GM19397 (cell line): Measurements from ENCODE around the gene GPX6.
"Not testable (repeated sequence)": the region's sequence is repeated elsewhere in the genome, so short reads cannot be mapped to it uniquely, and the experiment has no call there.

ENCODE experiments used
- ATAC-seq: cut with Tn5 transposase; IDR thresholded peaks from one replicate; pipeline ENCODE4 v1.9.1; 2021; ENCODE audit warnings: mild to moderate bottlenecking, moderate library complexity; ENCODE audit not compliant: unreplicated experiment

GPX6 gene, protein sequence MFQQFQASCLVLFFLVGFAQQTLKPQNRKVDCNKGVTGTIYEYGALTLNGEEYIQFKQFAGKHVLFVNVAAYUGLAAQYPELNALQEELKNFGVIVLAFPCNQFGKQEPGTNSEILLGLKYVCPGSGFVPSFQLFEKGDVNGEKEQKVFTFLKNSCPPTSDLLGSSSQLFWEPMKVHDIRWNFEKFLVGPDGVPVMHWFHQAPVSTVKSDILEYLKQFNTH

GRCh38 chr6:28515676-28516075 is at the start of gene GPX6:
Gene GPX6 (minus strand): TSS chr6:28515793. CDS start chr6:28515743, 50 bp downstream.
- ATAC-seq = no peak

DNA sequence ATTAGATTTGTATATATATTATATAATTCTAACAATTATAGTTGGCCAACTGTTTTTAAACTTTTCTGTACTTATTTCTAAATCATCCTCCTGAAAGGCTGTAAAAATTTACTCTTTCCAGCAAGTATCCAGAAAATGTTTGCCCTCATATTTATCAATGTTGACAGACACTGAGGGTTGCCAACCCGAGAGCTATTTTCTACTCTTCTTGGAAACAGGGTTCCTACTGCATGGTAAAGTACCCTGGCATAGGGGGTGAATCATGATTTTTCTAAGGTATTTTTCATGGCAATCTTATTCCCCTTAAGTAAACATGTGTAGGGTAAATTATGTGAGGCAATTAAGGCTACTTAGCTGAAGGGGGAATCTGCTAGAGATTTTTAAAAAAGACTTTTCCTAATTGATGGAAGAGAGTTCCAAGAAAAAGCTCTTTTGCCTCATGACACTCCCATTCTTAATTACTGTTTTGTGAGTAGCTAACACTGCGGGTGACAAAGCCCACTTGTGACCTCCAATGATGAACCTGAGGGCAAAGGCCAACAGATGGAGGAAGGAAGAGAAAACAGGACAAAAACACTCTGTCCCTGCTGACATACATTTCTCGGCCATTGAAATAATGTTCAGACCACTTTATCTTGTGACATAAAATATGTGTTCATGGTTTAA is 48.0 kb upstream of the GPX6 start:
- no peak for ATAC-seq

- no peak for ATAC-seq
Observed at GRCh38 chr6:28558629-28559028, 43.0 kb upstream of the GPX6 start.

DNA sequence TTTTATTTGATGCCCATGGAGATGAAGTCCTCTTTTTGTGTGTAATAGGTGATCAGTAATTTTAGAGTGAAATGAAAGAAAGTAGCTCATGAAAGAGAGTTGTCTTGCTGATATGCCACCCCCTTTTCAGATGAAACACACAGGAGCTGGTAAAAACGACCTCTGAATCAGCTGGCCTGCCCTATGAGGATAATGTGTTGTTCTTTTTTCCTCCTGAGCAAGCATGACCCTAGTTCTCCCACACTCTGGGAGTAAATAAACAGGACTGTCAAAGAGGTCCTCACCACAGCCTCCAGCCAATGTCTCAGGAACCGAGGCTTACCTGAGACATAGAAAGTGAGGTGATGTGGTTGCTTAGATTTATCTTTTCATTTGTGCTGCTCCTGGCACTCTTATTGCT is 39.5 kb upstream of the GPX6 start:
- ATAC-seq = no peak

DNA sequence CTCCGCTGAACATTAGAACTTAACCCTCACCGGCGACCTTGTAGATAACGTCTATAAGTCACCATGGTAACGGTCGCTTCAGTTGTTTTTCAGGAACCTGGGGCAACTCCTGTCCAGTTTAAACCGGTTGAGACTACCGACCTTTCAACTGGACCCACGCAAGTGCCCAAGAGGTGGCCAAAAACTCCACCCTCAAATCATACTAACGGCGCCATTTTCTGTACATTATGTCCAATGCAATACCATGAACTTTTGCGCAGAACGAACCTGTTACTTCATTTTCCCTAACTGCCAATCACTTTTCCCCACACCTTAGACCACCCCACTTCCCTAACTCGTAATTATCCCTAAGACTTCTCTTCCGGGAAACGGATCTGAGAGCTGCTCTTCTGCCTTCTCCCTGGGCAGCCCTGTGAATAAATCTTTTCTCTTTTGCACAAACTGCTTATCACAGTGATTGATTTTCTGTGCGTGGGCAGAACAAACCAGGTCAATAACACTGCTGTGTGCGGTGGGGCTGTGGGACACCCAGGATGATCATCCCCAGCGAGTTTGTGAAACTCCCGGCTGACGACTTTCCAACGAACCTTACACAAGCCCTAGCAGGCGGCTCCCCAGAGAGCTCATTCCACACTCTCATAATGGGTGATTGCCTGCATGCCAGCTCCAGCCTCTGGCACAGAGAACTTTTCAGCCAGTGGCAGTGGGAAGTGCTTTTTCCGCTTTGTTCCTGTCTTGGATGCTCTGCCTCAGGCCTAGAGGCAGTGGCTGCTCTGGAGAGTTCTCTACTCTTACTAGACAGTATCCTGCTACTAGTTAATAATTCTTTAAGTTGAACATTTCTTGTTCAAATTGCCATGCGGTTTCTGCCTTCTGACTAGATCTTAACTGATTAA is 38.6 kb upstream of the GPX6 start:
- ATAC-seq = no peak

DNA sequence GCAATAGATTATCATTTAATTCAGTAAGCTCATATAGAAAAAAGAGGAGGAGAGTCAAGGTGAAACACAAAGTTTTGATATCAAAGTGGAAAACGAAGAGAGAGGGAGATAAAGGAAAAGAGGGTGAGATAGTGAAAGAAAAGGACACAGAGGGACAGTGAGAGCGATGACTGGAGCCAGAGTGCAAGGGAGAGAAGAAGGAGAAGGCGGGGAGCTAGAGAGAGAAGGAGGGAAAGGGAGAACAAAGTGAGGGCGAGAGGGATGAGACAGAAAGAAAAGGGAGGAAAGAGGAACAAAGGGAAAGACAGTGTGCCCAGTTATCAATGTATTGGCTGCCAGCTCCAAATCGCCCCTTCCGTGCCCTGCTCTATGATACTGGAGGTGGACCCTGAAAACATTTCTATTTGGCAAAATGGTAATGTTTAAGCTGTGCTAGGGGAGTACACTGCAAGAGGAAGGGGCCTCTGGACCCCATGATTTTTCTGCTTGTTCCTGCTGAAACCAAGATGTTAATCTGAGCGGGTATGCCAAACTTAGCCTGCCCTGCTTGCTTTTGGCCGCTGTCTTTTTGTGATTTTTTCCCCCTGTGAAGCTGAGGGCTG is 37.9 kb upstream of the GPX6 start:
- no peak for ATAC-seq

- ATAC-seq = no peak
Observed at GRCh38 chr6:28551891-28552666, 36.5 kb upstream of the GPX6 start.

- not testable (repeated sequence) for ATAC-seq
Observed at GRCh38 chr6:28547003-28547402, 31.4 kb upstream of the GPX6 start.

DNA sequence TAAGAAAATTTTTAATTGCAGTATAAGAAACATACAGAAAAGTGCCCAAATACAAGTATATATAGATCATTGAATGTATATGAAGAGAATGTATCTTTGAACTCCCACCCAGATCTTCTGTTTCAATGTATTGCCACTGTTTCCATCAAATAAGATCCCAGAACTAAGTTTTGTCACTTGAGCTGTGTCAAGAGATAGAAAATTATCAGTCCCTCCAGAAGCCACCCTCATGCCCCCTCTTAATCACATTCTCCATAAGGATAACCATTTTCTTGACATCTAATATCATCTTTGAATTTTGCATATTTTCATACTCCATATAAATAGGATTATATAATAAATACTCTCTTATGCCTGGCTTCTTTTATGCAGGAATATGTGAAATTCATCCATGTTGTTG is 30.4 kb upstream of the GPX6 start:
- no peak for ATAC-seq

DNA sequence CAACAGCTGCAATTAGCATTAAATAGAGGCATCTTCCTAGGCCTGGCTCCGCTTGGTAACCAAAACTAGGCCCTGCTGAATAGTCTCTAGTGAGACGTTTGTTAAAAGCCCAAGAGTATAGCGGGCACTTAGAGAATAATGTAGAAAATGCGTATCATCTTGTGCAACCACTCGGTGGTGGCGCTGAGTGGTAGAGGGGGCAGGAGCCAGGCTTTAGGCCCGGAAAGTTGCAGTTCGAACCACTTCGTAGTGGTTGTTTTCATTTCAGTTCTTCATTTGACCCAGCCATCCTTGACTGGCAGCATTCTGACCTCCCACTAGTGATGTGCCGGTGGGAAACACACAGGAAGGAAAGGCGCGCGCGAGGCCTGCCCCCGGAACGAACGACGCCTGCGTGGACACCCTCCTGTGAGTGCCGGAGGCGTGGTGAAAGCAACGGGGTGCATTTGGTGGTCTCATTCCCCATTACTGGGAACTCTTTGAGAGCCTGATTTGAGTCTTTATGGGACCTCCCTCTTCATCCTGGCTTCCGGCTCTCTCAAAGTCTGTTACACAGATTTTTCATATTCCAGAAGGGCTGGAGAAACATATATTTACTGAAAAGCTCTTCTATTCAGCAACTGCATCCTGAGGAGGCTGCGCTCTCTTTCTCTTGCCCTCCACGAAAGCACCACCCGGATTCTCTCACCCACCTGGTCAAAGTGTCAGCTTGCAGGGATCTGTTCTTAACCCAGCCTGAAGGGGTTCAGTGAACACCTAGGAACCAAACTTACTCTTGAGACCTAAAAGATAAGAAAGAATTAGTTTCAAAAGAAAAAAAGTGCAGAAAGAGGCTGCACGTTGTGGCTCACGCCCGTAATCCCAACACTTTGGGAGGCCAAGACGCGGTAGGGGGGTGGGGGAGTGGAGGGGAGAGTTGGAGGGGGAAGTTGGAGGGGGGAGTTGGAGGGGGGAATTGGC is 28.3 kb upstream of the GPX6 start:
- ATAC-seq = no peak

- no peak for ATAC-seq
Observed at GRCh38 chr6:28542440-28543296, 27.1 kb upstream of the GPX6 start.

DNA sequence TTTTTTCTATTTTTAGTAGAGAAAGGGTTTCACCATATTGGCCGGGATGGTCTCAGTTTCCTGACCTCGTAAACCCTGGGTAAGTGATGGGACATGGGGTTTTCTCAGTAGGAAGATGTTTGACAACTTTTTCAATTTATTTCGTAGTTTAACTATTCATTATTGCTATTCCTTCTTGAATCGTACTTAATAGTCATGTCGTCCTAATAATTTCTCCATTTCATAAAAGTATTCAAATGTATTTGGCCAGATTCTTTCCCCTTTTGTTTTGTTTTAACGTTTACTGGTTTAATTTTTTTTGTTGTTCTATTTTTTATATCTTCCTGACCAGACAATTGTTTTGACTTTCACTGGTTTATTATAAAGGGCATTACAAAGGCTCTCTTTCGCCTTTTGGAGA is 26.4 kb upstream of the GPX6 start:
- ATAC-seq = no peak

GRCh38 chr6:28537509-28538140 is 22.0 kb upstream of the GPX6 start:
- ATAC-seq = no peak

- ATAC-seq = no peak
Observed at GRCh38 chr6:28537065-28537464, 21.5 kb upstream of the GPX6 start.

GRCh38 chr6:28534875-28535274 is 19.3 kb upstream of the GPX6 start:
- ATAC-seq = no peak

DNA sequence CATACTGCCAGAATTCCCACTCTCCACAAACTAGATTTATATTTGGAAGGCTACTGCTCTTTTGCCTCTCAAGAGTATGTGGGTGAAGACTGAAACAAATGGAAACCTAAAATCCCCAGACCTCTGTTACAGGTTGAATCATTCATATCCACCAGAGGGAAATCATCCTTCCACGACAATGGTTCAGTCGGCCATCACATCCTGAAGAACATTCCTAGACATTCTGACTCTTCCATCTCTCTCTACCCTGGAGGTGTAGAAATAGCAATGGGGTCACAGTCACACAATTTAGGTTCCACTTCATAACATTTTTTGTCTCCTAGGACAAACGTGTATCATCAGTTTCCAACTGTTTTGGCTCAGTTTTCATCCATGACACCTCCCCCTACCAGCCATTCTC is 18.7 kb upstream of the GPX6 start:
- no peak for ATAC-seq

DNA sequence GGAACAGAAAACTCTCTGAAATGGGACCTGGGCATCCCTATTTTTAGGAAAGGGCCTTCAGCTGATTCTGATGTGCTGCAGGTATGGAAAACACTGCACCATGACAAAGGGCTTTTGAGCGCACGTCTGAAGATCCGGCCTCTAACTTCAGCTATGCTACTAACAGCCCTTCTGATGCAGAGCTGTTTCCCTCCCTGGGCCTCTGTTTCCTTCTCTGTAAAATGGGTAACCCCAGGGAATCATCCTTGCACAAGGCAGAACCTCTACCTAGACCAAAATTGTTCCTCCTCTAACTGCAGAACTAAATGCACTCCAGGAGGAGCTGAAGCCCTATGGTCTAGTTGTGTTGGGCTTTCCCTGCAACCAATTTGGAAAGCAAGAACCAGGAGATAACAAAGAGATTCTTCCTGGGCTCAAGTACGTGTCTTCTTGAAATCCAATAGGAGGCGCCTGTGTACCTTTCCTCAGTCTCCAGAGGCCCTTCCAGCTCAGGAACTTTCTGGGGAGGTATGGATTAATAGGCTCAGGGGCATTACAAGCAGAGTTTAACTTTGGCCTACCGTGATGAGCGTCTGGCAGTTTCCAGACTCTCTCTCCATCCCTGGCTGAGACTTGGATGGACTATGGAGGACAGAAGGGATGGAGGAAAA is 16.0 kb upstream of the GPX6 start:
- ATAC-seq = no peak

DNA sequence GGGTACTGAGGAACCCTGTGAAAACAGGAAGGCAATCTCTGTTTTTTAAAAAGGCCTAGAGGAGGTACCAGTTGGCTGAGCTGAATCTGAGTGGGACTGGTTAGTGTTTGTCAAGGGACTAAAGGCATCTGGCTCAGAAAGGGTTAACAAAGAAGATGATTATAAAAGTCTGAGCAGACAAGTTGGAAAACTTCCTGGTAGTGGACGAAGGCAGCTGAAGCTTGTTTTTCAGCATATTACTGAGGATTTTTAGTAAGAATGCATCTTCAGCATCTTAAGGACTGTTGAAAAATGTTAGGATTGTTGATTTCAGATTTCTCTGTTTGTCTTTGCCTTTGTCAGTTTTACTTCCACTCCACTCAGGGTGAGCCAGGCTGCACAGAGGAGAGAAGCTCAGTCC is 15.2 kb upstream of the GPX6 start:
- no peak for ATAC-seq
